ENCODE results near the gene NXT1. TPM values are rescaled to one million over a fixed set of nuclear protein-coding genes. Genes with fewer than 3 reads are reported as not detected.

The NXT1 gene
- total and polyA plus RNA-seq, 2 experiments from 2014 or later, result 30.2 to 34.4 TPM

- TF ChIP-seq ZNF462 (CRISPR knock-in tag; IDR thresholded peaks at IDR 0.05), result no peak
- TF ChIP-seq JUNB (IDR thresholded peaks at IDR 0.05; ENCODE audit: unreplicated experiment), result no peak
Observed at GRCh38 chr20:23316626-23317025, 34.0 kb upstream of the NXT1 start (continued).

DNA sequence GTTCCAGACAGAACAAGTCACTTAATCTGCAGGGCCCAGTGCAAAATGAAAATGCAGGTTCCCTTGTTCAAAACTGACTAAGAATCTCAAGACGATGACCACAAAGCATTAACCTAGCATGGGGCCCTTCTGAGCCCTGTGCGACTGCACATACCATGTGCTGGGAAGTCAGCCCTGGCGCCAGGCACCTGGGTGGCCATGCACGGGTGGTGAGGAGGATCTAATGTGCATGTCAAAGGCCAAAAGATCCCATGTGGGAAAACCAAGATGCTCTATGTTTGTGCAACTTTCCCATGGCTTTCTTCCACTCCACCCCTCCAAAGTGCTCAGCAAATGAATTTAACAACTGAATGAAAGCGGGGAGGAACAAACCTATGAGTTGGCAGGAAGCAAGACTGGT lies 33.5 kb upstream of the NXT1 start:
- H3K27ac Mint-ChIP-seq, result no peak overlapping the region
- Histone ChIP-seq H3K4me3 (no peak overlapping the region), H3K4me2 (no peak overlapping the region), H3K27me3 (ENCODE audit: insufficient read depth) (no peaks in the 10 kb centered on the region), H3K27ac (ENCODE audit: low read depth) (no peak overlapping the region), H3F3A (replicated peaks; ENCODE audit: low read depth) (no peaks in the 10 kb centered on the region), H3K4me1 (ENCODE audit: insufficient read depth) (no peaks in the 10 kb centered on the region), H3K36me3 (ENCODE audit: insufficient read depth) (no peaks in the 10 kb centered on the region), H4K20me1 (replicated peaks; ENCODE audit: insufficient read depth) (no peaks in the 10 kb centered on the region), H3K79me2 (replicated peaks; ENCODE audit: insufficient read depth) (no peaks in the 10 kb centered on the region), H2AFZ (no peak overlapping the region), H3K9me2 (ENCODE audit: insufficient read depth) (no peaks in the 10 kb centered on the region)
- no peak overlapping the region for H3K4me3 Mint-ChIP-seq
- H3K36me3 Mint-ChIP-seq (ENCODE audit: low read depth), result no peaks in the 10 kb centered on the region; the same call in 2 of the 3 replicates
- ATAC-seq (no peak), DNase-seq (ENCODE audit: low spot score) (no peak)
- H3K9me3 Mint-ChIP-seq, result peaks cover 4% of the 10 kb centered on the region; the same call in 1 of the 3 replicates
- no peaks in the 10 kb centered on the region for H3K27me3 Mint-ChIP-seq (ENCODE audit: insufficient read depth, low read depth, poor library complexity)
- TF ChIP-seq, protein P1, sequence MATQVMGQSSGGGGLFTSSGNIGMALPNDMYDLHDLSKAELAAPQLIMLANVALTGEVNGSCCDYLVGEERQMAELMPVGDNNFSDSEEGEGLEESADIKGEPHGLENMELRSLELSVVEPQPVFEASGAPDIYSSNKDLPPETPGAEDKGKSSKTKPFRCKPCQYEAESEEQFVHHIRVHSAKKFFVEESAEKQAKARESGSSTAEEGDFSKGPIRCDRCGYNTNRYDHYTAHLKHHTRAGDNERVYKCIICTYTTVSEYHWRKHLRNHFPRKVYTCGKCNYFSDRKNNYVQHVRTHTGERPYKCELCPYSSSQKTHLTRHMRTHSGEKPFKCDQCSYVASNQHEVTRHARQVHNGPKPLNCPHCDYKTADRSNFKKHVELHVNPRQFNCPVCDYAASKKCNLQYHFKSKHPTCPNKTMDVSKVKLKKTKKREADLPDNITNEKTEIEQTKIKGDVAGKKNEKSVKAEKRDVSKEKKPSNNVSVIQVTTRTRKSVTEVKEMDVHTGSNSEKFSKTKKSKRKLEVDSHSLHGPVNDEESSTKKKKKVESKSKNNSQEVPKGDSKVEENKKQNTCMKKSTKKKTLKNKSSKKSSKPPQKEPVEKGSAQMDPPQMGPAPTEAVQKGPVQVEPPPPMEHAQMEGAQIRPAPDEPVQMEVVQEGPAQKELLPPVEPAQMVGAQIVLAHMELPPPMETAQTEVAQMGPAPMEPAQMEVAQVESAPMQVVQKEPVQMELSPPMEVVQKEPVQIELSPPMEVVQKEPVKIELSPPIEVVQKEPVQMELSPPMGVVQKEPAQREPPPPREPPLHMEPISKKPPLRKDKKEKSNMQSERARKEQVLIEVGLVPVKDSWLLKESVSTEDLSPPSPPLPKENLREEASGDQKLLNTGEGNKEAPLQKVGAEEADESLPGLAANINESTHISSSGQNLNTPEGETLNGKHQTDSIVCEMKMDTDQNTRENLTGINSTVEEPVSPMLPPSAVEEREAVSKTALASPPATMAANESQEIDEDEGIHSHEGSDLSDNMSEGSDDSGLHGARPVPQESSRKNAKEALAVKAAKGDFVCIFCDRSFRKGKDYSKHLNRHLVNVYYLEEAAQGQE (IDR thresholded peaks at IDR 0.05; ENCODE audit: unreplicated experiment), result no peak
- H3K4me1 Mint-ChIP-seq, result no peaks in the 10 kb centered on the region

Data from GM23338 (cell line).